Transverse colon (tissue), 4 donors: Measurements from ENCODE around the gene IFITM10.

ENCODE experiments used
- EP300 ChIP-seq: sonication (generic); formaldehyde crosslinking; IDR thresholded peaks from one replicate; pipeline ENCODE4 v1.6.1; 2017; ENCODE audit warnings: antibody characterized with exemption, low read depth
- POLR2A ChIP-seq: fragments of 450-650 bp; IDR thresholded peaks from one replicate; pipeline ENCODE4 v1.6.1; 2016; ENCODE audit warnings: antibody characterized with exemption, mild to moderate bottlenecking, moderate library complexity
- POLR2AphosphoS5 ChIP-seq, 3 donors: sonication (generic); formaldehyde crosslinking; IDR thresholded peaks; one replicate each; pipeline ENCODE4 v1.6.1; 2016; ENCODE audit warnings: antibody characterized with exemption in 3 of 3
- TF ChIP-seq, protein P1 (sequence below), 5 experiments: fragments of 200-600 bp in 3 of 5; fragments of 450-650 bp in 2 of 5; sonication (generic) in 3 of 5; IDR thresholded peaks; 1 replicate in 2 of 5; 2 replicates in 3 of 5; pipeline ENCODE4 v1.5.1; 2016 to 2017; ENCODE audit warnings: antibody characterized with exemption in 5 of 5, inconsistent platforms in 3 of 5, mild to moderate bottlenecking in 2 of 5, moderate library complexity in 1 of 5

GRCh38 chr11:1779806-1780699 is 29.7 kb upstream of the IFITM10 start:
- TF ChIP-seq POLR2A (no peak), EP300 (no peak), POLR2AphosphoS5 (IDR thresholded peaks at IDR 0.05) (no peak)
- TF ChIP-seq, protein P1, sequence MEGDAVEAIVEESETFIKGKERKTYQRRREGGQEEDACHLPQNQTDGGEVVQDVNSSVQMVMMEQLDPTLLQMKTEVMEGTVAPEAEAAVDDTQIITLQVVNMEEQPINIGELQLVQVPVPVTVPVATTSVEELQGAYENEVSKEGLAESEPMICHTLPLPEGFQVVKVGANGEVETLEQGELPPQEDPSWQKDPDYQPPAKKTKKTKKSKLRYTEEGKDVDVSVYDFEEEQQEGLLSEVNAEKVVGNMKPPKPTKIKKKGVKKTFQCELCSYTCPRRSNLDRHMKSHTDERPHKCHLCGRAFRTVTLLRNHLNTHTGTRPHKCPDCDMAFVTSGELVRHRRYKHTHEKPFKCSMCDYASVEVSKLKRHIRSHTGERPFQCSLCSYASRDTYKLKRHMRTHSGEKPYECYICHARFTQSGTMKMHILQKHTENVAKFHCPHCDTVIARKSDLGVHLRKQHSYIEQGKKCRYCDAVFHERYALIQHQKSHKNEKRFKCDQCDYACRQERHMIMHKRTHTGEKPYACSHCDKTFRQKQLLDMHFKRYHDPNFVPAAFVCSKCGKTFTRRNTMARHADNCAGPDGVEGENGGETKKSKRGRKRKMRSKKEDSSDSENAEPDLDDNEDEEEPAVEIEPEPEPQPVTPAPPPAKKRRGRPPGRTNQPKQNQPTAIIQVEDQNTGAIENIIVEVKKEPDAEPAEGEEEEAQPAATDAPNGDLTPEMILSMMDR (IDR thresholded peaks at IDR 0.05): no peak
